GM19240 (cell line): ENCODE measurements around the gene ZNF280A.
"Not testable (repeated sequence)": the region's sequence is repeated elsewhere in the genome, so short reads cannot be mapped to it uniquely, and the experiment has no call there.

Source experiments
- DNase-seq: peaks from one replicate; pipeline ENCODE4 v3.0.0; 2011; ENCODE audit warnings: low spot score; ENCODE audit not compliant: insufficient read length

Gene ZNF280A

GRCh38 chr22:22546490-22546889 lies 26.4 kb upstream of the ZNF280A start:
- no peak for DNase-seq

- no peak for DNase-seq
Measured at GRCh38 chr22:22545084-22545483, 25.0 kb upstream of the ZNF280A start.

- DNase-seq: no peak
Measured at GRCh38 chr22:22538226-22538989, 18.3 kb upstream of the ZNF280A start.

- DNase-seq: no peak
Measured at GRCh38 chr22:22536916-22537315, 16.8 kb upstream of the ZNF280A start.

GRCh38 chr22:22536515-22536914 lies 16.4 kb upstream of the ZNF280A start:
- DNase-seq: no peak

GRCh38 chr22:22535662-22536061 lies 15.6 kb upstream of the ZNF280A start:
- DNase-seq: no peak

- DNase-seq: no peak
Measured at GRCh38 chr22:22534604-22535415, 14.7 kb upstream of the ZNF280A start.

- DNase-seq: no peak
Measured at GRCh38 chr22:22533863-22534262, 13.8 kb upstream of the ZNF280A start.

- no peak for DNase-seq
Measured at GRCh38 chr22:22533417-22533816, 13.3 kb upstream of the ZNF280A start.

GRCh38 chr22:22532547-22533071 lies 12.5 kb upstream of the ZNF280A start:
- DNase-seq: not testable (repeated sequence)

- DNase-seq: no peak
Measured at GRCh38 chr22:22531770-22532546, 11.9 kb upstream of the ZNF280A start.

- DNase-seq: no peak
Measured at GRCh38 chr22:22528780-22529179, 8.7 kb upstream of the ZNF280A start.

GRCh38 chr22:22527312-22527711 lies 7.2 kb upstream of the ZNF280A start:
- DNase-seq: no peak

GRCh38 chr22:22526125-22526912 lies 6.2 kb upstream of the ZNF280A start:
- DNase-seq: no peak

- DNase-seq: no peak
Measured at GRCh38 chr22:22523494-22523893, 3.4 kb upstream of the ZNF280A start.

- DNase-seq: no peak
Measured at GRCh38 chr22:22521631-22522030, 1.6 kb upstream of the ZNF280A start.

GRCh38 chr22:22520667-22521602 lies 865 bp upstream of the ZNF280A start:
- DNase-seq: no peak

GRCh38 chr22:22519591-22519990 lies 479 bp downstream of the ZNF280A start:
- no peak for DNase-seq

- no peak for DNase-seq
Measured at GRCh38 chr22:22516992-22517391, 3.1 kb downstream of the ZNF280A start.

- DNase-seq: no peak
Measured at GRCh38 chr22:22515890-22516289, 4.2 kb downstream of the ZNF280A start.
